ENCODE data around the gene LRRD1. TPM values are rescaled to one million over a fixed set of nuclear protein-coding genes. Genes with fewer than 3 reads are reported as not detected.
"Not testable (repeated sequence)": the region's sequence is repeated elsewhere in the genome, so short reads cannot be mapped to it uniquely, and the experiment has no call there.

LRRD1 gene
- total and polyA plus RNA-seq, 2 of the 13 experiments (the other 11 are each of a cell fraction or from before 2014, with no cell fraction given), result 0.03 TPM; not detected in 1

GRCh38 chr7:92192326-92192725, 13.4 kb upstream of the LRRD1 start:
- TF ChIP-seq, protein P1, sequence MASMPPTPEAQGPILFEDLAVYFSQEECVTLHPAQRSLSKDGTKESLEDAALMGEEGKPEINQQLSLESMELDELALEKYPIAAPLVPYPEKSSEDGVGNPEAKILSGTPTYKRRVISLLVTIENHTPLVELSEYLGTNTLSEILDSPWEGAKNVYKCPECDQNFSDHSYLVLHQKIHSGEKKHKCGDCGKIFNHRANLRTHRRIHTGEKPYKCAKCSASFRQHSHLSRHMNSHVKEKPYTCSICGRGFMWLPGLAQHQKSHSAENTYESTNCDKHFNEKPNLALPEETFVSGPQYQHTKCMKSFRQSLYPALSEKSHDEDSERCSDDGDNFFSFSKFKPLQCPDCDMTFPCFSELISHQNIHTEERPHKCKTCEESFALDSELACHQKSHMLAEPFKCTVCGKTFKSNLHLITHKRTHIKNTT (CRISPR knock-in tag; IDR thresholded peaks at IDR 0.05), result no peak
- no peak for TF ChIP-seq FIP1L1 (IDR thresholded peaks at IDR 0.05; ENCODE audit: borderline replicate concordance, insufficient read depth, low read depth, low read length)
- TF ChIP-seq, protein P2, sequence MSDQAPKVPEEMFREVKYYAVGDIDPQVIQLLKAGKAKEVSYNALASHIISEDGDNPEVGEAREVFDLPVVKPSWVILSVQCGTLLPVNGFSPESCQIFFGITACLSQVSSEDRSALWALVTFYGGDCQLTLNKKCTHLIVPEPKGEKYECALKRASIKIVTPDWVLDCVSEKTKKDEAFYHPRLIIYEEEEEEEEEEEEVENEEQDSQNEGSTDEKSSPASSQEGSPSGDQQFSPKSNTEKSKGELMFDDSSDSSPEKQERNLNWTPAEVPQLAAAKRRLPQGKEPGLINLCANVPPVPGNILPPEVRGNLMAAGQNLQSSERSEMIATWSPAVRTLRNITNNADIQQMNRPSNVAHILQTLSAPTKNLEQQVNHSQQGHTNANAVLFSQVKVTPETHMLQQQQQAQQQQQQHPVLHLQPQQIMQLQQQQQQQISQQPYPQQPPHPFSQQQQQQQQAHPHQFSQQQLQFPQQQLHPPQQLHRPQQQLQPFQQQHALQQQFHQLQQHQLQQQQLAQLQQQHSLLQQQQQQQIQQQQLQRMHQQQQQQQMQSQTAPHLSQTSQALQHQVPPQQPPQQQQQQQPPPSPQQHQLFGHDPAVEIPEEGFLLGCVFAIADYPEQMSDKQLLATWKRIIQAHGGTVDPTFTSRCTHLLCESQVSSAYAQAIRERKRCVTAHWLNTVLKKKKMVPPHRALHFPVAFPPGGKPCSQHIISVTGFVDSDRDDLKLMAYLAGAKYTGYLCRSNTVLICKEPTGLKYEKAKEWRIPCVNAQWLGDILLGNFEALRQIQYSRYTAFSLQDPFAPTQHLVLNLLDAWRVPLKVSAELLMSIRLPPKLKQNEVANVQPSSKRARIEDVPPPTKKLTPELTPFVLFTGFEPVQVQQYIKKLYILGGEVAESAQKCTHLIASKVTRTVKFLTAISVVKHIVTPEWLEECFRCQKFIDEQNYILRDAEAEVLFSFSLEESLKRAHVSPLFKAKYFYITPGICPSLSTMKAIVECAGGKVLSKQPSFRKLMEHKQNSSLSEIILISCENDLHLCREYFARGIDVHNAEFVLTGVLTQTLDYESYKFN (CRISPR knock-in tag; conservative IDR thresholded peaks at IDR 0.05), result no peak
- TF ChIP-seq, protein P3, sequence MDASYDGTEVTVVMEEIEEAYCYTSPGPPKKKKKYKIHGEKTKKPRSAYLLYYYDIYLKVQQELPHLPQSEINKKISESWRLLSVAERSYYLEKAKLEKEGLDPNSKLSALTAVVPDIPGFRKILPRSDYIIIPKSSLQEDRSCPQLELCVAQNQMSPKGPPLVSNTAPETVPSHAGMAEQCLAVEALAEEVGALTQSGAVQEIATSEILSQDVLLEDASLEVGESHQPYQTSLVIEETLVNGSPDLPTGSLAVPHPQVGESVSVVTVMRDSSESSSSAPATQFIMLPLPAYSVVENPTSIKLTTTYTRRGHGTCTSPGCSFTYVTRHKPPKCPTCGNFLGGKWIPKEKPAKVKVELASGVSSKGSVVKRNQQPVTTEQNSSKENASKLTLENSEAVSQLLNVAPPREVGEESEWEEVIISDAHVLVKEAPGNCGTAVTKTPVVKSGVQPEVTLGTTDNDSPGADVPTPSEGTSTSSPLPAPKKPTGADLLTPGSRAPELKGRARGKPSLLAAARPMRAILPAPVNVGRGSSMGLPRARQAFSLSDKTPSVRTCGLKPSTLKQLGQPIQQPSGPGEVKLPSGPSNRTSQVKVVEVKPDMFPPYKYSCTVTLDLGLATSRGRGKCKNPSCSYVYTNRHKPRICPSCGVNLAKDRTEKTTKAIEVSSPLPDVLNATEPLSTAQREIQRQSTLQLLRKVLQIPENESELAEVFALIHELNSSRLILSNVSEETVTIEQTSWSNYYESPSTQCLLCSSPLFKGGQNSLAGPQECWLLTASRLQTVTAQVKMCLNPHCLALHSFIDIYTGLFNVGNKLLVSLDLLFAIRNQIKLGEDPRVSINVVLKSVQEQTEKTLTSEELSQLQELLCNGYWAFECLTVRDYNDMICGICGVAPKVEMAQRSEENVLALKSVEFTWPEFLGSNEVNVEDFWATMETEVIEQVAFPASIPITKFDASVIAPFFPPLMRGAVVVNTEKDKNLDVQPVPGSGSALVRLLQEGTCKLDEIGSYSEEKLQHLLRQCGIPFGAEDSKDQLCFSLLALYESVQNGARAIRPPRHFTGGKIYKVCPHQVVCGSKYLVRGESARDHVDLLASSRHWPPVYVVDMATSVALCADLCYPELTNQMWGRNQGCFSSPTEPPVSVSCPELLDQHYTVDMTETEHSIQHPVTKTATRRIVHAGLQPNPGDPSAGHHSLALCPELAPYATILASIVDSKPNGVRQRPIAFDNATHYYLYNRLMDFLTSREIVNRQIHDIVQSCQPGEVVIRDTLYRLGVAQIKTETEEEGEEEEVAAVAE (CRISPR knock-in tag; IDR thresholded peaks at IDR 0.05; ENCODE audit: borderline replicate concordance), result no peak
- no peak for TF ChIP-seq ZNF34 (CRISPR knock-in tag; IDR thresholded peaks at IDR 0.05; ENCODE audit: borderline replicate concordance)
- TF ChIP-seq ZGPAT (CRISPR knock-in tag; IDR thresholded peaks at IDR 0.05), result no peak
- TF ChIP-seq ZNF552 (CRISPR knock-in tag; IDR thresholded peaks at IDR 0.05; ENCODE audit: borderline replicate concordance), result no peak
- Histone ChIP-seq H4K20me1 (ENCODE audit: insufficient read depth, low read length) (no peaks in the 10 kb centered on the region), H3K4me1 (ENCODE audit: insufficient read depth, low read length) (no peaks in the 10 kb centered on the region), H2AFZ (ENCODE audit: low read length) (no peak overlapping the region), H3K9me3 (ENCODE audit: low read length) (peaks cover 30% of the 10 kb centered on the region), H3K4me3 (replicated peaks in 1 of 3; ENCODE audit: insufficient read depth in 1 of 3, low read depth in 2 of 3, low read length in 3 of 3) (no peak overlapping the region), H3K79me2 (ENCODE audit: insufficient read depth, low read length) (no peaks in the 10 kb centered on the region), H3K36me3 (replicated peaks in 1 of 2; ENCODE audit: control insufficient read depth in 1 of 2, insufficient read depth in 2 of 2, low read length in 2 of 2) (no peaks in the 10 kb centered on the region), H3K27me3 (ENCODE audit: control insufficient read depth in 1 of 2, insufficient read depth in 2 of 2, low read length in 2 of 2) (no peaks in the 10 kb centered on the region), H3K9ac (ENCODE audit: insufficient read depth, low read depth, low read length) (no peak overlapping the region), H3K27ac (ENCODE audit: extremely low read length, insufficient read depth, low read length) (no peak overlapping the region), H3K4me2 (ENCODE audit: low read depth, low read length) (no peak overlapping the region)
- in situ Hi-C loops (cut with HindIII; ENCODE audit: extremely low pct_ligation_motif_present, low pct_unique_long_range_greater_than_20kb) (no loop called here), intact Hi-C loops (cut with micrococcal nuclease; ENCODE audit: unreplicated experiment) (no loop called here)
- no TSS peak for BruUV-seq (replicated peaks)
- ATAC-seq, result no peak
- 96% methylated on average over 3 of the region's 3 CpGs for WGBS (ENCODE audit: low lambda C conversion rate)
- POLR2A ChIA-PET, result no interaction called here
- no peak for DNase-seq (ENCODE audit: low spot score)
- CTCF ChIA-PET (ENCODE audit: low intra/inter-chr PET ratio, low total read pairs), result no interaction called here
- FAIRE-seq, result no peak

DNA sequence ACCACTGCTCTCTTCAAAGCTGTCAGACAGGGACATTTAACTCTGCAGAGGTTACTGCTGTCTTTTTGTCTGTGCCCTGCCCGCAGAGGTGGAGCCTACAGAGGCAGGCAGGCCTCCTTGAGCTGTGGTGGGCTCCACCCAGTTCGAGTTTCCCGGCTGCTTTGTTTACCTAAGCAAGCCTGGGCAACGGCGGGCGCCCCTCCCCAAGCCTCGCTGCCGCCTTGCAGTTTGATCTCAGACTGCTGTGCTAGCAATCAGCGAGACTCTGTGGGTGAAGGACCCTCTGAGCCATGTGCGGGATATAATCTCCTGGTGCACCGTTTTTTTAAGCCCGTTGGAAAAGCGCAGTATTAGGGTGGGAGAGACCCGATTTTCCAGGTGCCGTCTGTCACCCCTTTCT, 10.3 kb upstream of the LRRD1 start:
- ATAC-seq; CTCF ChIA-PET (ENCODE audit: low intra/inter-chr PET ratio, low total read pairs); FAIRE-seq; H3K27me3 ChIP-seq (ENCODE audit: control insufficient read depth in 1 of 2, insufficient read depth in 2 of 2, low read length in 2 of 2); DNase-seq (ENCODE audit: low spot score); BruUV-seq (replicated peaks); H3K9ac ChIP-seq (ENCODE audit: insufficient read depth, low read depth, low read length); H3K36me3 ChIP-seq (replicated peaks in 1 of 2; ENCODE audit: control insufficient read depth in 1 of 2, insufficient read depth in 2 of 2, low read length in 2 of 2); H3K79me2 ChIP-seq (ENCODE audit: insufficient read depth, low read length); H3K4me1 ChIP-seq (ENCODE audit: insufficient read depth, low read length); H4K20me1 ChIP-seq (ENCODE audit: insufficient read depth, low read length); in situ Hi-C loops (cut with HindIII; ENCODE audit: extremely low pct_ligation_motif_present, low pct_unique_long_range_greater_than_20kb); H3K27ac ChIP-seq (ENCODE audit: extremely low read length, insufficient read depth, low read length); POLR2A ChIA-PET; intact Hi-C loops (cut with micrococcal nuclease; ENCODE audit: unreplicated experiment); H3K4me3 ChIP-seq (replicated peaks in 1 of 3; ENCODE audit: insufficient read depth in 1 of 3, low read depth in 2 of 3, low read length in 3 of 3); H2AFZ ChIP-seq (ENCODE audit: low read length); H3K4me2 ChIP-seq (ENCODE audit: low read depth, low read length): not testable (repeated sequence)
- 93% methylated on average over 3 of the region's 15 CpGs for WGBS (ENCODE audit: low lambda C conversion rate)
- H3K9me3 ChIP-seq (ENCODE audit: low read length), result peaks cover 30% of the 10 kb centered on the region

Data from HepG2 (cell line).